Measurements from ENCODE around the gene STARD9. TPM values are rescaled to one million over a fixed set of nuclear protein-coding genes. Genes with fewer than 3 reads are reported as not detected.

The STARD9 gene
- polyA plus RNA-seq, 1 donor = 18.3 TPM

DNA sequence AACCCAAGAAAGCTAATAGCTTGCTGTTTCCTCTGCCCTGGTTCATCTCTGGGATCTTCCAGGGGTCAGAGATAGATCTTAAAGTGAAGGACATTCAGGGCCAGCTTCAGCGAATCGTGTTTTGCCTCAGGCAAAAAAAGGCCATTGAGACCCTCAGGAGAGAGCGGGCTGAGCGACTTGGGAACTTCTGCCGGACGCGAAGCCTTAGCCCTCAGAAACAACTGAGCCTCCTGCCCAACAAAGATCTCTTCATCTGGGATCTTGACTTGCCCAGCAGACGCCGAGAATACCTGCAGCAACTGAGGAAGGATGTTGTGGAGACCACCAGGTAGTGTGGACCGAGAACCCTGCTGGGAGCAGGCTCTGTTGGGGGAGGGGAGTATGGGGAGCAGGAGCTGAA, 119.0 kb downstream of the STARD9 start:
- no peak for DNase-seq (ENCODE audit: low read depth)

DNA sequence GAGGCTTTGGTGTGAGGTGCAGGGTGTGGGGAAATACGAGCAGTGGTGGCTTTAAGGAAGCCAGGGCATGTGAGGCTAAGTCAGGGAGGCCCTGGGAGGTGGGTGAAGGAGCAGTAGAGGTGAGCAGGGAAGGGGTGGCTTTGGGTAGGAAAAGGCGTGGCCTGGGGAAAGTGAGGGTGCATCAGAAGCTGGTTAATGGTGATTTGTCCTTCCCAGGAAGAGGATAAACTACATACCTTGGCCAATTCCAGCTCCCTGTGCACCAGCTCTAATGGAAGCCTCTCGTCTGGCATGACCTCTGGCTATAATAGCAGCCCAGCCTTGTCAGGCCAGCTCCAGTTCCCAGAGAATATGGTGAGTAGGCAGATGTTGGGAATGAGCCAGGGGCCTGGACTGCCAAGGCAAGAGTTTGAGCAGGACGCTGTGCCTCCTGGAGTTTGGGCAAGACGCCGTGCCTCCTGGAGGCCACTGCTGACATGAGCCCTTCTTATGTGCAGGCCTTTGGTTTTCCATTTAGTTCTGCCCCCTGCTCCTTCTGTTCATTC, 120.2 kb downstream of the STARD9 start:
- no peak for DNase-seq (ENCODE audit: low read depth)

GRCh38 chr15:42696626-42697025, 121.2 kb downstream of the STARD9 start:
- DNase-seq (ENCODE audit: low read depth) = no peak

- DNase-seq (ENCODE audit: low read depth) = peak; percentile 11
Measured at GRCh38 chr15:42704492-42704926, 129.1 kb downstream of the STARD9 start.

DNA sequence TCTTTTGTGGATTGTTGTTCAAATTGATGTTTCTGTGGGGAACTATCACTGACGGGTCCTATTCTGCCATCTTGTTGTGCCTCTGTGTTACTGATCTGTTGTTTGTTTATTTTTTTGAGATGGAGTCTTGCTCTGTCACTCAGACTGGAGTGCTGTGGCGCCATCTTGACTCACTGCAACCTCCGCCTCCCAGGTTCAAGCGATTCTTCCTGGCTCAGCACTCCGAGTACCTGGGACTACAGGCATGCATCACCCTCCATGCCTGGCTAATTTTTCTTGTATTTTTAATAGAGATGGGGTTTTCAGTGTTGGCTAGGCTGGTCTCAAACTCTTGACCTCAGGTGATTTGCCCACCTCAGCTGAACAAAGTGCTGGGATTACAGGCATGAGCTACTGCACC, 129.9 kb downstream of the STARD9 start:
- DNase-seq (ENCODE audit: low read depth) = no peak

- DNase-seq (ENCODE audit: low read depth) = no peak
Measured at GRCh38 chr15:42707068-42707467, 131.7 kb downstream of the STARD9 start.

GRCh38 chr15:42707873-42708544, 132.6 kb downstream of the STARD9 start:
- no peak for DNase-seq (ENCODE audit: low read depth)

DNA sequence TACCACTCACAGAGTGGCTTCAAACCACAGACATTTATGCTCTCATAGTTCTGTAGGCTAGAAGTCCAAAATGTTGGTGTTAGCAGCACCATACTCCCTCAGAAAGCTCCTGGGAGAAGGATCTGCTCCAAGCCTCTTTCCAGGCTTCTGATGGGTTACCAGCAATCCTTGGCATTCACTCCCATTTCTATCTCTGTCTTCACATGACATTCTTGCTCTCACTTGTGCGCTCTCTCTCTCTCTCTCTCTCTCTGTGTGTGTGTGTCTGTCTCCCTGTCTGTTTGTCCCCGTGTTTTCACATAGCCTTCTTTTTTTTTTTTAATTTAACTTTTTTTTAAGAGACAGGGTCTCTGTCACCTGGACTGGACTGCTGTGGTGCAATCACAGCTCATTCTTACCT, 135.3 kb downstream of the STARD9 start:
- DNase-seq (ENCODE audit: low read depth) = no peak

GRCh38 chr15:42711746-42712145, 136.3 kb downstream of the STARD9 start:
- DNase-seq (ENCODE audit: low read depth) = no peak

DNA sequence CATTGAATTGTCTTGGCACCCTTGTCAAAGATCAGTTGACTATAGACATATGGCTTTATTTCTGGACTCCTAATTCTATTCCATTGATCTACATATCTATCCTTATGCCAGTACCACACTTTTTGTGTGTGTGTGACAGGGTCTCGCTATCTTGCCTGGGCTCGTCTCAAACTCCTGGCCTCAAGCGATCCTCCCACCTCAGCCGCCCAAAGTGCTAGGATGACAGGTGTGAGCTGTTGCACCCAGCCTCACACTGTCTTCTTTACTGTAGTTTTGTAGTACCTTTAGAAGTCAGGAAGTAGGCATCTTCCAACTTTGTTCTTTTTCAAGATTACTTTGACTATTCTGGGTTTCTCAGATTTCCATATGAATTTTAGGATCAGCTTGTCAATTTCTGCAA, 137.2 kb downstream of the STARD9 start:
- DNase-seq (ENCODE audit: low read depth) = no peak

DNA sequence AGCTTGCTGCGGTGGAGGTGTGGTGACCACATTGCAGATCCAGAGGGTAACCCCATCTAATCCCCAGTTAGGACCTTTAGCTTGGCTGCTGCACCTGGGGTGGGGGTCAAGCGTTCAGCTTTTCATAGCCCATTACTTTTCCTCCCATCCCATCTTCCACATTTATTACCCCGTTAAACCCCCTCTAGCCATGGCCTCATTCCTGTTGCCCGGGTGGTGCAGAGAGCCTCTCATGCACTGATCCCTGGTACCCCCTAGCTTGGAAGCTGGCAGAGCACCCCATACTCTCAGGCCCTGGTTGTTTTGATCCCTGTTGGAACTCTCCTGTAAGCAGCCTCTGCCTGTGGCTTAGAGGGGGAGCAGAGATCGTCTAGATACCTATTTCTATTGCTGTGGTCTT, 140.7 kb downstream of the STARD9 start:
- DNase-seq (ENCODE audit: low read depth) = no peak

GRCh38 chr15:42716626-42717025, 141.2 kb downstream of the STARD9 start:
- DNase-seq (ENCODE audit: low read depth) = no peak

GRCh38 chr15:42719043-42719442, 143.6 kb downstream of the STARD9 start:
- no peak for DNase-seq (ENCODE audit: low read depth)

- DNase-seq (ENCODE audit: low read depth) = no peak
Measured at GRCh38 chr15:42720071-42720470, 144.7 kb downstream of the STARD9 start.

DNA sequence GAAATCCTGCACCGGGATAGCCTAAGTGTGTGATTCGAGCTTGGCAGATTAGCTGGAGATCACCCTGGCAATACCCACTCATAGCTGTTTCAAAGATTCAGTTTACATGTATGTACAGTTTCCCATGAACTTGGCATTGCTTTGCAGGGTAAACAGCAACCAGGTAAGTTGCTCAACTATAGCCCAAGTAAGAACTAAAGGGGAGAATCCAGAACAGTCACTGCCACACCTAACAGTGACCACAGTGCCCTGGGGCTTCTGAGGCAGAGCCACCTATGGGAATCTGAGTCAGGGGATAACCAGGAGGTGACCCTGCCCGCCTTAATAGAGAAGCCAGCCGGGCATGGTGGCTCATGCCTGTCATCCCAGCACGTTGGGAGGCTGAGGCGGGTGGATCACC, 145.6 kb downstream of the STARD9 start:
- DNase-seq (ENCODE audit: low read depth) = no peak

- no peak for DNase-seq (ENCODE audit: low read depth)
Measured at GRCh38 chr15:42721916-42722315, 146.5 kb downstream of the STARD9 start.

DNA sequence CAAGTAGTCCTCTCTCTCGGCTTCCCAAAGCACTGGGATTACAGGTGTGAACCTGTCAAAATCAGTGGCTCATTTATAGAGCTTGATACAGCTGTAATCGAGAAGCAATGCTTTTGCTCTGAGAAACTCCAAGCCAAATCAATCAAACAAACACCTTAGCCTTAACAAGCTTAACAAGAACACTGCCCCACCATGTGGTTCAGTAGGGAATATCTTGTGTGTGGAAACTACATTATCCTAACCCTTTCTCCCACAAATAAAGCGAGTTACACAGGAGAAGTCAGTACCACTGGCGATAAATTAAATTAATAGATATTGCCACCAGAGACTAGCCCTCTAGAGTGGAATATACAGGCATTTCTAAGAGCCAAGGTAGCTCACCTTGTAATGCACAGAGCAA, 147.7 kb downstream of the STARD9 start:
- no peak for DNase-seq (ENCODE audit: low read depth)

DNA sequence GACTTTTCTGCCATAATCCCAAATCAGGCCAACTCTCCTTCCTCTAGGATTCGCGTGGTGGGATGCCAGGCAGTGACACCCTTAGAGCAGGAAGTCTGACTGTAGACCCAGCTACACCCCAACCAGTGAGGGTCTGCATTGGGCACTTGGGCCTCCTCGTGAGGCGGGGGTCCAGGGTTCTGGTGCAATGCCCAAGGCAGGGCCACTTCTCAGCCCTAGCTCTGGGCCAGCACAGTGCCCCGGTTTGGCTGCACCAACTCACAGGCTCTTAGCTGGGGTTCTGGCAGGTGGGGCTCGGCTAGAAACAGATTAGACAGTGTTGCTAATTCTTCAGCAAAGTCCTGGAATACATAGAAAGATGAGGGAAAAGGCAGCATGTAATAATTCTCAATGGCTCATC, 148.9 kb downstream of the STARD9 start:
- DNase-seq (ENCODE audit: low read depth) = no peak

- no peak for DNase-seq (ENCODE audit: low read depth)
Measured at GRCh38 chr15:42725331-42725903, 150.0 kb downstream of the STARD9 start.

DNA sequence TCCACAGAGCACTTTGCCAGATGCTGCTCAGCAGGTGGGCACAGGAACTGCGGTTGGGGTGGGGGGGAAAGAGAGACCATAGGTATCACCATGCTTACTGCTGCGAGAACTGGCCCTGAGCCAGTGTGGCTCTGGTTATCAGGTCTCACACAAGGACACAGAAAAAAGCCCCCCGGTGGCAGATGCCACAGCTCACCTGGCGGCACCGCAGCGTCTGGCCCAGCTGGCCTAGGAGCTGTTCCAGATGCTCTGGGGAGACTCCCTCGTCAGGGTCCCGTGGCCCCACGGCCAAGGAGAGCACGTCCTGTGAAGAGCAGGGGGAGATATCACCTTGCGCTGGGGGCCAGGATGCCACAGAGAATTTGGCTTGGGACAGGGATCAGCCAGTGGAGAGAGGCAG, 150.7 kb downstream of the STARD9 start:
- DNase-seq (ENCODE audit: low read depth) = no peak

DNA sequence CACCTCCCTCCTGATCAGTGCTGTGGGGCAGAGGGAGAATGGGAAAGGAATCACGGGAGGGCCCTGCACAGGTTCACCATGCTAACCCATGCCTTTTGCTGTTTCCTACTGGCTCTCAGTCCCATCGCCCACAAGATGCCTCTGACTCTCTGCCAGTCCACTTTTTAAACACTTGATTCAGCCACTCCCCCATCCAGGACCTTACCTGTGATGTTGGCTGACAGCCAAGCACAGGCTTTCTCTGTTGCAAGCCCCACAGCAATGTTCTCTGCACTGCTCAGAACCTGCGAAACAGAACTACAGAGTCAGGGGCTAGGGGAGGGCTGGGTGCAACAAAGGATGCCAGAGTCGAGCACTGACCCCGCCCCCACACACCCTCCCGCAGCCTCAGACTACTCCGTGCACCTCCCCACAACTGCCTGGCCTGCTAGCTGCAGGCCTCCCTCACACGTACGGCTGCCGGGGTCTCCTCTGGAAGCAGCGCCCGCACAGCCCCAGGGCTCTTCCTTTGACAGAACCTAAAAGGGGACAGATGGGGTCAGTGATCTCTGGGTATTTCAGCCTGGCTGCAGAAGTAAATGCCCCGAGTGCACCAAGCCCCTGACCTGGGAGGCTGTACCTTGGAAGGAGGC, 152.5 kb downstream of the STARD9 start:
- no peak for DNase-seq (ENCODE audit: low read depth)

- no peak for DNase-seq (ENCODE audit: low read depth)
Measured at GRCh38 chr15:42728560-42728959, 153.2 kb downstream of the STARD9 start.

DNA sequence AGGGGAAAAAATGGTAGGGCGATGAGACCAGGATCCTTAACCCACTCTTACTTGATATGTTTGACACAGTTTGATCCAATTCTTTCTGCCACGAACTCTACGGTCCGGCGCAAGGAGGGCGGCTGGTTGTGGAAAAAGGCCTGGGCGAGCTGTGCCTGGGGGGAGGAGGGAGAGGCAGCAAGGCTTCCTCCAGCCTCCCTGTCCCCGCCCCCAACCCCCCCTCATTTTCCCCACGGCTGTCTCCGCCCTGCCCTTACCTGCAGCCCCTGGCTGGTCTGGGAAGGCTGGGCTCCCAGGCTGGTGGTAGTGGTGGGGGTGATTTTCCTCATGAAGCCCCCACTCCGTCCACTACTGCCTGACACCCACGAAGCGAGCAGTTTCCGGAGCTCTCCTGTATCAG, 153.6 kb downstream of the STARD9 start:
- no peak for DNase-seq (ENCODE audit: low read depth)

Measured in forelimb muscle (tissue), 1 donor.